K562 (cell line): ENCODE results near the gene NAV2. TPM values are rescaled to one million over a fixed set of nuclear protein-coding genes. Genes with fewer than 3 reads are reported as not detected.

ENCODE experiments used
- ATAC-seq: fragments of 200-7000 bp; cut with Tn5 transposase; 3 replicates; pipeline ENCODE4 v1.9.1; 2020; ENCODE audit warnings: moderate library complexity
- BruUV-seq: library from RNA; stranded (reverse); fragments of 400-500 nt; replicated peaks from 2 replicates; lab custom pipeline; 2021; lab: Mats Ljungman, UMichigan
- CTCF ChIA-PET: fragments of 300-600 bp; formaldehyde crosslinking; extraction: SDS; loops from one replicate; lab custom pipeline; 2021; ENCODE audit warnings: low intra/inter-chr PET ratio; lab: Yijun Ruan, JAX
- POLR2A ChIA-PET: fragments of 300-600, 350-650 bp; sonication (Branson Sonifier 250); formaldehyde crosslinking; extraction: SDS; loops from one replicate; lab custom pipeline; 2021; ENCODE audit warnings: antibody characterized with exemption, inconsistent platforms; lab: Yijun Ruan, JAX
- DNase-seq, 4 experiments: peaks; one replicate each; pipeline versions ENCODE4 v3.0.0 to v3.0.0-alpha.2; 2011 to 2018; ENCODE audit warnings: low spot score in 3 of 4, mixed read lengths in 3 of 4; ENCODE audit errors: extremely low read depth in 1 of 4
- FAIRE-seq: peaks from 2 replicates; lab custom pipeline; 2011; peaks lifted over from hg19 to GRCh38; lab: Jason Lieb, UNC
- H2AFZ ChIP-seq: 2 replicates; pipeline ENCODE4 v1.6.0; 2011; ENCODE audit warnings: low read depth, low read length, control low read depth, inconsistent platforms
- H3K27ac ChIP-seq: fragments of 200-600 bp; 3 replicates; pipeline ENCODE4 v1.8.0; 2011; ENCODE audit warnings: low read depth, mild to moderate bottlenecking, control low read depth, inconsistent platforms, low read length, moderate library complexity, mixed read lengths; ENCODE audit errors: extremely low read depth
- H3K27me3 ChIP-seq, 2 experiments: fragments of 300-600 bp in 1 of 2; 2 replicates in 1 of 2; 3 replicates in 1 of 2; pipeline versions ENCODE4 v1.6.0 to v1.8.0; 2011; ENCODE audit warnings: inconsistent platforms in 2 of 2, low read length in 2 of 2, mild to moderate bottlenecking in 1 of 2, mixed read lengths in 1 of 2, moderate library complexity in 1 of 2; ENCODE audit not compliant: control insufficient read depth in 2 of 2, insufficient read depth in 2 of 2
- H3K36me3 ChIP-seq: fragments of 300-600 bp; 3 replicates; pipeline ENCODE4 v1.8.0; 2011; ENCODE audit warnings: mild to moderate bottlenecking, low read length, inconsistent platforms; ENCODE audit not compliant: control insufficient read depth, insufficient read depth
- H3K4me1 ChIP-seq, 2 experiments: fragments of 200-600 bp in 1 of 2; replicated peaks in 1 of 2; 2 replicates in 1 of 2; 3 replicates in 1 of 2; pipeline versions ENCODE4 v1.5.1 to v1.8.0; 2011; ENCODE audit warnings: inconsistent platforms in 2 of 2, low read length in 2 of 2, mild to moderate bottlenecking in 1 of 2, mixed read lengths in 1 of 2, moderate library complexity in 1 of 2; ENCODE audit not compliant: control insufficient read depth in 2 of 2, insufficient read depth in 2 of 2
- H3K4me2 ChIP-seq: 2 replicates; pipeline ENCODE4 v1.6.1; 2011; ENCODE audit warnings: low read length, control low read depth, inconsistent platforms, mixed read lengths; ENCODE audit not compliant: insufficient read depth
- H3K4me3 ChIP-seq: fragments of 200-600 bp; sonication (generic), shearing (Covaris generic); 2 replicates; pipeline ENCODE4 v1.5.1; 2016; ENCODE audit warnings: control low read depth, inconsistent platforms
- H3K79me2 ChIP-seq: fragments of 200-600 bp; 3 replicates; pipeline ENCODE4 v1.8.0; 2011; ENCODE audit warnings: low read length, inconsistent platforms; ENCODE audit not compliant: control insufficient read depth, insufficient read depth
- H3K9ac ChIP-seq, 2 experiments: 2 replicates each; pipeline versions ENCODE4 v1.6.0 to v1.6.1; 2011; ENCODE audit warnings: low read depth in 2 of 2, low read length in 2 of 2, control low read depth in 1 of 2, inconsistent platforms in 1 of 2, mild to moderate bottlenecking in 1 of 2, mixed read lengths in 1 of 2; ENCODE audit not compliant: insufficient read depth in 1 of 2
- H3K9me1 ChIP-seq: one replicate; pipeline ENCODE4 v1.6.0; 2011; ENCODE audit warnings: inconsistent platforms, mild to moderate bottlenecking, low read length, moderate library complexity; ENCODE audit not compliant: control insufficient read depth, insufficient read depth
- H3K9me3 ChIP-seq: replicated peaks from 2 replicates; pipeline ENCODE4 v1.5.1; 2011; ENCODE audit warnings: low read depth, low read length, inconsistent platforms; ENCODE audit not compliant: control insufficient read depth, insufficient read depth
- H4K20me1 ChIP-seq: replicated peaks from 2 replicates; pipeline ENCODE4 v1.6.1; 2011; ENCODE audit warnings: low read length, inconsistent platforms, mixed read lengths; ENCODE audit not compliant: control insufficient read depth, insufficient read depth
- JUN ChIP-seq, 2 experiments: sonication (generic) in 1 of 2; formaldehyde crosslinking in 1 of 2; IDR thresholded peaks; 2 replicates each; pipeline versions ENCODE4 v1.6.1 to v1.8.0; 2012 to 2022; ENCODE audit warnings: borderline replicate concordance in 2 of 2, mild to moderate bottlenecking in 2 of 2, improper control_type of control experiment in 1 of 2, low read depth in 1 of 2, low read length in 1 of 2, missing genetic modification reagents in 1 of 2
- PKNOX1 ChIP-seq: fragments of 450-650 bp; IDR thresholded peaks from 2 replicates; pipeline ENCODE4 v1.6.1; 2016
- SAFB2 ChIP-seq: fragments of 200-400 bp; formaldehyde crosslinking; IDR thresholded peaks from 2 replicates; pipeline ENCODE4 v1.6.1; 2018; ENCODE audit warnings: borderline replicate concordance, low read length, low read depth, moderate library complexity; ENCODE audit not compliant: severe bottlenecking
- SMARCB1 ChIP-seq: IDR thresholded peaks from 2 replicates; pipeline ENCODE4 v1.6.1; 2011; ENCODE audit warnings: improper control_type of control experiment, low read depth; ENCODE audit not compliant: insufficient read length
- SP1 ChIP-seq: sonication (generic); formaldehyde crosslinking; IDR thresholded peaks from 2 replicates; pipeline ENCODE4 v1.8.1; 2022; ENCODE audit warnings: mild to moderate bottlenecking, missing genetic modification reagents
- ZNF23 ChIP-seq: fragments of 250-450 bp; sonication (Bioruptor Pico); IDR thresholded peaks from 2 replicates; pipeline ENCODE4 v1.4.0; 2020; ENCODE audit warnings: mild to moderate bottlenecking
- ZNF695 ChIP-seq: fragments of 450-650 bp; formaldehyde crosslinking; IDR thresholded peaks from 2 replicates; pipeline ENCODE4 v1.4.0; 2020; ENCODE audit warnings: mild to moderate bottlenecking, moderate library complexity
- WGBS: fragments of 100-300 bp; shearing (Covaris generic); methylation state at CpG from one replicate; pipeline ENCODE4 v1.1.6; 2016; ENCODE audit warnings: low coverage, mixed read lengths; ENCODE audit not compliant: insufficient coverage; ENCODE audit errors: missing lambda C conversion rate; 5-methylcytosine and 5-hydroxymethylcytosine counted together
- in situ Hi-C: fragments of 300-500 bp; cut with MboI; formaldehyde crosslinking; loops from 4 replicates; pipeline ENCODE4 v1.15.0; 2018; ENCODE audit warnings: inconsistent platforms, mixed read lengths
- intact Hi-C: fragments of 100-400 bp; cut with micrococcal nuclease; formaldehyde crosslinking; loops from 2 replicates; pipeline ENCODE4 v1.14.2; 2022
- polyA plus RNA-seq, 8 experiments: library from polyadenylated mRNA; depleted of rRNA in 4 of 8; stranded (reverse) in 5 of 8; unstranded in 3 of 8; fragments of >200 nt; fragmentation: Nextera tagmentation in 2 of 8; fragmentation: Illumina TruSeq in 1 of 8; extraction: Ambion mirVana in 2 of 8; extraction: Trizol in 1 of 8; gene quantifications; 2 replicates each; pipeline versions ENCODE4 v1.2.1 to v1.2.3, GENCODE V29; 2011 to 2014; ENCODE audit warnings: inconsistent platforms in 1 of 8, missing spikeins in 1 of 8
- total RNA-seq, 7 experiments: library from RNA; depleted of rRNA in 6 of 7; stranded (reverse); fragments of >200 nt in 6 of 7; fragmentation: Illumina TruSeq in 2 of 7; extraction: Trizol in 2 of 7; gene quantifications; 2 replicates each; pipeline versions ENCODE4 v1.2.1 to v1.2.3, GENCODE V29; 2011 to 2021; ENCODE audit warnings: low replicate concordance in 1 of 7

Gene NAV2
- total and polyA plus RNA-seq, 9 of the 15 experiments (the other 6 are each of a cell fraction or from before 2014, with no cell fraction given), result 0.03 to 0.35 (median 0.05) TPM

- TF ChIP-seq PKNOX1, result no peak
- no peak for TF ChIP-seq SP1
- TF ChIP-seq JUN (IDR thresholded peaks at IDR 0.05; ENCODE audit: borderline replicate concordance, low read depth, low read length), result no peak
- TF ChIP-seq JUN (CRISPR knock-in tag; IDR thresholded peaks at IDR 0.05; ENCODE audit: borderline replicate concordance), result no peak
- TF ChIP-seq ZNF695, result no peak
- no peak for TF ChIP-seq SMARCB1
- no peak for TF ChIP-seq SAFB2
- TF ChIP-seq ZNF23 (CRISPR knock-in tag), result no peak
- no peak overlapping the region for H3K4me3 ChIP-seq
- no peak overlapping the region for H3K27ac ChIP-seq
- no peaks in the 10 kb centered on the region for H3K9me1 ChIP-seq
- H3K9ac ChIP-seq, result no peak overlapping the region
- H3K36me3 ChIP-seq, result no peaks in the 10 kb centered on the region
- CTCF ChIA-PET, result interaction anchor here (0.6 kb wide), 1 partner anchor 526 kb away, joined by 3 read pairs; no protein-coding TSS in a partner anchor
- no CpG with 5 or more reads among the region's 1 CpG for WGBS
- no peaks in the 10 kb centered on the region; the same call in 1 of the 2 replicates for H4K20me1 ChIP-seq
- no TSS peak for BruUV-seq
- ATAC-seq, result no peak
- in situ Hi-C loops, result no loop called here
- FAIRE-seq, result no peak
- intact Hi-C loops, result loop anchor here (5.0 kb wide), 1 partner anchor 90 kb away; no protein-coding TSS in a partner anchor
- no peak overlapping the region for H2AFZ ChIP-seq
- H3K79me2 ChIP-seq, result no peaks in the 10 kb centered on the region
- no peaks in the 10 kb centered on the region for H3K4me1 ChIP-seq
- no peaks in the 10 kb centered on the region for H3K9me3 ChIP-seq
- no peak for DNase-seq
- POLR2A ChIA-PET, result no interaction called here
- no peak overlapping the region for H3K4me2 ChIP-seq
- H3K27me3 ChIP-seq, result peaks cover 0 to 15% of the 10 kb centered on the region in 2 experiments; a peak in 3 of 5 replicates
These were observed 99.5 kb downstream of the NAV2 start for GRCh38 chr11:19812096-19812495.
